ENCODE results near the gene PARN.

GRCh38 chr16:14476183-14476582 is 153.9 kb downstream of the PARN start:
- TF ChIP-seq ATF6 (CRISPR knock-in tag; IDR thresholded peaks at IDR 0.05) (no peak), PREB (CRISPR knock-in tag; IDR thresholded peaks at IDR 0.05; ENCODE audit: borderline replicate concordance) (no peak), TEAD4 (CRISPR knock-in tag; IDR thresholded peaks at IDR 0.05) (no peak)
- TF ChIP-seq, protein P1, sequence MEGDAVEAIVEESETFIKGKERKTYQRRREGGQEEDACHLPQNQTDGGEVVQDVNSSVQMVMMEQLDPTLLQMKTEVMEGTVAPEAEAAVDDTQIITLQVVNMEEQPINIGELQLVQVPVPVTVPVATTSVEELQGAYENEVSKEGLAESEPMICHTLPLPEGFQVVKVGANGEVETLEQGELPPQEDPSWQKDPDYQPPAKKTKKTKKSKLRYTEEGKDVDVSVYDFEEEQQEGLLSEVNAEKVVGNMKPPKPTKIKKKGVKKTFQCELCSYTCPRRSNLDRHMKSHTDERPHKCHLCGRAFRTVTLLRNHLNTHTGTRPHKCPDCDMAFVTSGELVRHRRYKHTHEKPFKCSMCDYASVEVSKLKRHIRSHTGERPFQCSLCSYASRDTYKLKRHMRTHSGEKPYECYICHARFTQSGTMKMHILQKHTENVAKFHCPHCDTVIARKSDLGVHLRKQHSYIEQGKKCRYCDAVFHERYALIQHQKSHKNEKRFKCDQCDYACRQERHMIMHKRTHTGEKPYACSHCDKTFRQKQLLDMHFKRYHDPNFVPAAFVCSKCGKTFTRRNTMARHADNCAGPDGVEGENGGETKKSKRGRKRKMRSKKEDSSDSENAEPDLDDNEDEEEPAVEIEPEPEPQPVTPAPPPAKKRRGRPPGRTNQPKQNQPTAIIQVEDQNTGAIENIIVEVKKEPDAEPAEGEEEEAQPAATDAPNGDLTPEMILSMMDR (IDR thresholded peaks at IDR 0.05) = no peak
- TF ChIP-seq, protein P2, sequence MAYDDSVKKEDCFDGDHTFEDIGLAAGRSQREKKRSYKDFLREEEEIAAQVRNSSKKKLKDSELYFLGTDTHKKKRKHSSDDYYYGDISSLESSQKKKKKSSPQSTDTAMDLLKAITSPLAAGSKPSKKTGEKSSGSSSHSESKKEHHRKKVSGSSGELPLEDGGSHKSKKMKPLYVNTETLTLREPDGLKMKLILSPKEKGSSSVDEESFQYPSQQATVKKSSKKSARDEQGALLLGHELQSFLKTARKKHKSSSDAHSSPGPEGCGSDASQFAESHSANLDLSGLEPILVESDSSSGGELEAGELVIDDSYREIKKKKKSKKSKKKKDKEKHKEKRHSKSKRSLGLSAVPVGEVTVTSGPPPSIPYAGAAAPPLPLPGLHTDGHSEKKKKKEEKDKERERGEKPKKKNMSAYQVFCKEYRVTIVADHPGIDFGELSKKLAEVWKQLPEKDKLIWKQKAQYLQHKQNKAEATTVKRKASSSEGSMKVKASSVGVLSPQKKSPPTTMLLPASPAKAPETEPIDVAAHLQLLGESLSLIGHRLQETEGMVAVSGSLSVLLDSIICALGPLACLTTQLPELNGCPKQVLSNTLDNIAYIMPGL (CRISPR knock-in tag; IDR thresholded peaks at IDR 0.05) = no peak

Measured in WTC11 (cell line).